Measurements from ENCODE around the gene CSRNP3.
"Not testable (repeated sequence)": the region's sequence is repeated elsewhere in the genome, so short reads cannot be mapped to it uniquely, and the experiment has no call there.

The CSRNP3 gene

GRCh38 chr2:165558832-165559231 lies 89.3 kb downstream of the CSRNP3 start:
- no peak for DNase-seq

- DNase-seq, result no peak
These were observed 91.0 kb downstream of the CSRNP3 start for GRCh38 chr2:165560377-165560988.

- DNase-seq, result no peak
These were observed 92.0 kb downstream of the CSRNP3 start for GRCh38 chr2:165561516-165561915.

- no peak for DNase-seq
These were observed 92.7 kb downstream of the CSRNP3 start for GRCh38 chr2:165562233-165562632.

GRCh38 chr2:165563468-165564225 lies 94.1 kb downstream of the CSRNP3 start:
- no peak for DNase-seq

GRCh38 chr2:165566008-165566407 lies 96.5 kb downstream of the CSRNP3 start:
- DNase-seq, result no peak

GRCh38 chr2:165567273-165567672 lies 97.8 kb downstream of the CSRNP3 start:
- DNase-seq, result no peak

- DNase-seq, result no peak
These were observed 98.9 kb downstream of the CSRNP3 start for GRCh38 chr2:165568361-165568760.

- no peak for DNase-seq
These were observed 102.0 kb downstream of the CSRNP3 start for GRCh38 chr2:165571477-165571876.

- no peak for DNase-seq
These were observed 102.7 kb downstream of the CSRNP3 start for GRCh38 chr2:165572151-165572550.

GRCh38 chr2:165573534-165574461 lies 104.3 kb downstream of the CSRNP3 start:
- DNase-seq, result no peak

GRCh38 chr2:165575044-165575615 lies 105.6 kb downstream of the CSRNP3 start:
- DNase-seq, result no peak

GRCh38 chr2:165576409-165577154 lies 107.1 kb downstream of the CSRNP3 start:
- DNase-seq, result no peak

GRCh38 chr2:165582409-165582808 lies 112.9 kb downstream of the CSRNP3 start:
- no peak for DNase-seq

- no peak for DNase-seq
These were observed 113.5 kb downstream of the CSRNP3 start for GRCh38 chr2:165582863-165583506.

GRCh38 chr2:165584126-165584654 lies 114.7 kb downstream of the CSRNP3 start:
- DNase-seq, result no peak

- DNase-seq, result no peak
These were observed 116.5 kb downstream of the CSRNP3 start for GRCh38 chr2:165586019-165586418.

- DNase-seq, result no peak
These were observed 117.9 kb downstream of the CSRNP3 start for GRCh38 chr2:165587335-165587938.

GRCh38 chr2:165590999-165591398 lies 121.5 kb downstream of the CSRNP3 start:
- DNase-seq, result not testable (repeated sequence)

- no peak for DNase-seq
These were observed 123.6 kb downstream of the CSRNP3 start for GRCh38 chr2:165593081-165593480.
